ENCODE data around the gene TMEM100. TPM values are rescaled to one million over a fixed set of nuclear protein-coding genes. Genes with fewer than 3 reads are reported as not detected.

The TMEM100 gene
- total RNA-seq, 2 donors from 2014 or later = 2.9 to 5.6 TPM

DNA sequence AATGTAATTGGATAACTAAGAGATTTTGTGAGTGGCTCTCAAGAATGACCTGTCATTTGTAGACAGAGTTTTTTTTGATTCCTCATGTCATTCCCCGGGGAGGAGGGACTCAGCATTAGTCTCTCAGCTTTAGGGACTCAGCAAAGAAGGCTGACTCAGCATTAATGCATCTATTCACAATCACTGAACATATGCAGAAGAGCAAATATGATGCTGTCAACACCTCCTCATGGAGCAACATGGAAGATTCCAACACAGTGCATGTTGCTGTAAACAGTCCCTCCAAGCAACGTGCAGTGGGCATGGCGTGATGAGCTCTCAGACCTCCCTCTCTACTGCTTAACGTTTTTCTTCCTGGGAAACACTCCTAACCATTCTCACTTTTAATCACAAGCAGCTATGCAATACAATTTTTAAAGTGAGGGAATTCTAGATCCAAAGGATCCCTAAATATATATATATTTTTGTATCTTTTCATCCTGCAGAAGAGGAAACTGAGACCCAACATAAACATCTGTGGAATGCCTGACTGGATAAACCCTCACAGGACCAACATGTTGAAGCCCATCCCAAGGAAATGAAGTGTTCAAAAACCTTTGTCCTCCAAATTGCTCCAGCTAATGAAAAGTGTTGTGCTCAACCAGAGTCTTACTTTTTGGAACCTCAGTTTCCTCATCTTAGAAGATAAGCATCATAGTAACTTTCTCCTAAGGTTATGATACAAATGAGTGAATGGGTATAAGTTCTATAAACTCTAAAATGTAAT is 38.9 kb downstream of the TMEM100 start:
- Histone ChIP-seq H3K9me3 (peaks cover 0 to 5% (median 0%) of the 10 kb centered on the region in 3 donors), H3K27me3 (no peaks in the 10 kb centered on the region), H3K36me3 (replicated peaks in 1 of 2; ENCODE audit: insufficient read depth in 1 of 2, low read depth in 2 of 2) (no peaks in the 10 kb centered on the region), H3K27ac (no peak overlapping the region), H3K4me1 (no peaks in the 10 kb centered on the region), H3K4me3 (no peak overlapping the region)
- 58 to 63% methylated on average over 4 of the region's 4 CpGs for WGBS, 2 donors
- ATAC-seq = no peak
- intact Hi-C loops (cut with DNase I) = no loop called here
- no peak for DNase-seq
- TF ChIP-seq POLR2A (IDR thresholded peaks at IDR 0.05) = no peak
- TF ChIP-seq, protein P1, sequence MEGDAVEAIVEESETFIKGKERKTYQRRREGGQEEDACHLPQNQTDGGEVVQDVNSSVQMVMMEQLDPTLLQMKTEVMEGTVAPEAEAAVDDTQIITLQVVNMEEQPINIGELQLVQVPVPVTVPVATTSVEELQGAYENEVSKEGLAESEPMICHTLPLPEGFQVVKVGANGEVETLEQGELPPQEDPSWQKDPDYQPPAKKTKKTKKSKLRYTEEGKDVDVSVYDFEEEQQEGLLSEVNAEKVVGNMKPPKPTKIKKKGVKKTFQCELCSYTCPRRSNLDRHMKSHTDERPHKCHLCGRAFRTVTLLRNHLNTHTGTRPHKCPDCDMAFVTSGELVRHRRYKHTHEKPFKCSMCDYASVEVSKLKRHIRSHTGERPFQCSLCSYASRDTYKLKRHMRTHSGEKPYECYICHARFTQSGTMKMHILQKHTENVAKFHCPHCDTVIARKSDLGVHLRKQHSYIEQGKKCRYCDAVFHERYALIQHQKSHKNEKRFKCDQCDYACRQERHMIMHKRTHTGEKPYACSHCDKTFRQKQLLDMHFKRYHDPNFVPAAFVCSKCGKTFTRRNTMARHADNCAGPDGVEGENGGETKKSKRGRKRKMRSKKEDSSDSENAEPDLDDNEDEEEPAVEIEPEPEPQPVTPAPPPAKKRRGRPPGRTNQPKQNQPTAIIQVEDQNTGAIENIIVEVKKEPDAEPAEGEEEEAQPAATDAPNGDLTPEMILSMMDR (IDR thresholded peaks at IDR 0.05) = no peak

DNA sequence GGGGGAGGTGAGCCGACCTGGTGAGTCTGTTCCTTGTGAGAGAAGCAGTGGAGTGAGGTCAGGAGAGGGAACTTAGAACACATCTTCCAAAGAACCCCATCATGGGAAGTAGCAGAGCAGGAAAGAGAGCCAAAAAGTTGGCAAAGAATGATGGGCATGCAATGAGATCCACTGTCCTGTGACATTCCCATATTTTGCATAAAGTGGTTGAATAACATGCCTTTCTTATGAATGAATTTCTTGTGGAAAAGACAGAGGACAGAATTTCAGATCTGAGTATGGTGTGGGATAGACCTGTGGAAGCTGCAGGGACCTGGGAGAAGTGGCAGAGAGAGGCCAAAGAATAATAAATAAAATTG is 41.3 kb downstream of the TMEM100 start:
- H3K27ac ChIP-seq = no peak overlapping the region
- 40 to 42% methylated on average over 1 of the region's 1 CpG for WGBS, 2 donors
- H3K9me3 ChIP-seq = no peaks in the 10 kb centered on the region
- no peaks in the 10 kb centered on the region for H3K36me3 ChIP-seq (replicated peaks in 1 of 2; ENCODE audit: insufficient read depth in 1 of 2, low read depth in 2 of 2)
- H3K4me1 ChIP-seq = no peaks in the 10 kb centered on the region
- TF ChIP-seq, protein P1 (IDR thresholded peaks at IDR 0.05) = no peak
- TF ChIP-seq POLR2A (IDR thresholded peaks at IDR 0.05) = no peak
- H3K27me3 ChIP-seq = no peaks in the 10 kb centered on the region
- no peak overlapping the region for H3K4me3 ChIP-seq
- no peak for ATAC-seq
- DNase-seq = no peak
- intact Hi-C loops (cut with DNase I) = no loop called here

DNA sequence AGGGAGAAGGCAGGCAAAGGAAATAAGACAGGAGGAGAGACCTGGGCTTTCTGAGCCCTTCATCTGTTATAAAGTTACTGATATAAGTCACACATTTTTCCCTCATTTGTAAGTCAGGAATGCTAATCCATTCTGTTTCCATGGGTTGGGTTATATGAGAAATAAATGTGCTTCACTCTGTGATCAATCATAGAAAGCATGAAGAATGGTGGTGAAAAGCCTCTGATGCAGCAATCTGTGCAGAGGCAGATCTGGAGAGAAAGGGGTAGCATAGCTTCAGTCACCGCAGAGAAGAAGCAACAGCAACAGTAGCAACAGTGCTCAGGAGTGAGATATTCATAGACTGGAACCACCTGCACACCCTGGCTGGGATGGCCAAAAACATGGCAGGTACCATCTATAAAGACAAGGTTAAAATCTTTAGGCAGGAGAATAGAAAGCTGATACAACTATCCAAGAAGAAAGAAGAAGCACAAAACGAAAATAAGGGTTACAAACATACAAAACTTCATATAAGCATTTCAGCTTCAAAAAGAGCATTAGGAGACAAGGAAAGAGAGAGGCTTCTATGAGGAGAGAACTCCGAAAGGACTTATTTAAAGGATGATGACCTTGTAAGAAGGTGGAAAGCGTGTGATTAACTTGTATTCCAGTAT is 41.9 kb downstream of the TMEM100 start:
- Histone ChIP-seq H3K9me3 (no peaks in the 10 kb centered on the region), H3K4me3 (no peak overlapping the region), H3K36me3 (replicated peaks in 1 of 2; ENCODE audit: insufficient read depth in 1 of 2, low read depth in 2 of 2) (no peaks in the 10 kb centered on the region), H3K27me3 (no peaks in the 10 kb centered on the region), H3K27ac (no peak overlapping the region), H3K4me1 (no peaks in the 10 kb centered on the region)
- intact Hi-C loops (cut with DNase I) = no loop called here
- no peak for ATAC-seq
- 45 to 60% methylated on average over 4 of the region's 4 CpGs for WGBS, 2 donors
- no peak for TF ChIP-seq POLR2A (IDR thresholded peaks at IDR 0.05)
- TF ChIP-seq, protein P1 (IDR thresholded peaks at IDR 0.05) = no peak
- no peak for DNase-seq

DNA sequence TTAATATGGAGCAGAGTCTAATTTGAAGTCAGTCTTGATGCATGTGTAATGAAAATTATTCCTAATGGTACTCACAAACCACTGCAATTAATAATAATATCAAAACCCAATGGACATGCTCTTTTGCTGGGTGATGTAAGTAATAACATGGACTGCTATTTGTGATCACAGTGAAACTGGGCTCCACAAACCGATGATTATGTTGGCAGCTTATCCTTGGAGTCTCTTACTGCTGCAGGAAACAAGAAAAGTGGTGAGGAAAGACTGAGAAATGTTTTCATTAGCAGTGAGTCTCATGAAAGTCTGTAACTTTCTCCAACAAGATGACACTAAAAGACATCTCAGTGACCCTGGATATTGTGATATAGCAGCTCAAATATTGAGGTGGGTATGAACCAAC is 45.2 kb downstream of the TMEM100 start:
- TF ChIP-seq, protein P1 (IDR thresholded peaks at IDR 0.05) = no peak
- TF ChIP-seq POLR2A (IDR thresholded peaks at IDR 0.05) = no peak
- 52 to 54% methylated on average over 1 of the region's 1 CpG for WGBS, 2 donors
- Histone ChIP-seq H3K4me3 (no peak overlapping the region), H3K4me1 (no peaks in the 10 kb centered on the region), H3K27ac (no peak overlapping the region), H3K9me3 (no peaks in the 10 kb centered on the region), H3K27me3 (no peaks in the 10 kb centered on the region), H3K36me3 (replicated peaks in 1 of 2; ENCODE audit: insufficient read depth in 1 of 2, low read depth in 2 of 2) (no peaks in the 10 kb centered on the region)
- ATAC-seq (no peak), DNase-seq (no peak)
- intact Hi-C loops (cut with DNase I) = no loop called here

All from body of pancreas (tissue), 4 donors.